DMS79 (cell line): Measurements from ENCODE around the gene CASQ1.

Experiments
- DNase-seq: peaks from one replicate; lab custom pipeline; 2025; lab: John Stamatoyannopoulos, UW

Gene CASQ1

GRCh38 chr1:160168609-160169369, 21.6 kb upstream of the CASQ1 start:
- no peak for DNase-seq

GRCh38 chr1:160169553-160170399, 20.6 kb upstream of the CASQ1 start:
- peak; percentile 34 for DNase-seq

GRCh38 chr1:160171354-160171753, 19.0 kb upstream of the CASQ1 start:
- DNase-seq, result no peak

GRCh38 chr1:160171980-160172379, 18.4 kb upstream of the CASQ1 start:
- DNase-seq, result no peak

GRCh38 chr1:160177231-160177630, 13.1 kb upstream of the CASQ1 start:
- no peak for DNase-seq

GRCh38 chr1:160177667-160178066, 12.7 kb upstream of the CASQ1 start:
- no peak for DNase-seq

GRCh38 chr1:160178731-160179130, 11.6 kb upstream of the CASQ1 start:
- DNase-seq, result no peak

GRCh38 chr1:160179336-160179735, 11.0 kb upstream of the CASQ1 start:
- DNase-seq, result no peak

- no peak for DNase-seq
Observed at GRCh38 chr1:160186246-160186645, 4.1 kb upstream of the CASQ1 start.

GRCh38 chr1:160186729-160187128, 3.6 kb upstream of the CASQ1 start:
- DNase-seq, result no peak

GRCh38 chr1:160187407-160187806, 3.0 kb upstream of the CASQ1 start:
- no peak for DNase-seq

GRCh38 chr1:160188341-160188740, 2.0 kb upstream of the CASQ1 start:
- DNase-seq, result no peak

GRCh38 chr1:160191756-160192155, 1.4 kb downstream of the CASQ1 start:
- no peak for DNase-seq

- no peak for DNase-seq
Observed at GRCh38 chr1:160192234-160192633, 1.9 kb downstream of the CASQ1 start.

- DNase-seq, result peak; percentile 13
Observed at GRCh38 chr1:160193091-160193819, 2.9 kb downstream of the CASQ1 start.

- no peak for DNase-seq
Observed at GRCh38 chr1:160193832-160194736, 3.7 kb downstream of the CASQ1 start.

- DNase-seq, result no peak
Observed at GRCh38 chr1:160194737-160195059, 4.3 kb downstream of the CASQ1 start.

GRCh38 chr1:160196143-160196542, 5.8 kb downstream of the CASQ1 start:
- DNase-seq, result no peak

GRCh38 chr1:160197231-160197630, 6.9 kb downstream of the CASQ1 start:
- no peak for DNase-seq

GRCh38 chr1:160200786-160201185, 10.4 kb downstream of the CASQ1 start:
- no peak for DNase-seq

GRCh38 chr1:160204526-160205241, 14.3 kb downstream of the CASQ1 start:
- no peak for DNase-seq
